GM18870 (cell line): ENCODE measurements around the gene LRRK1.

Experiments used
- ATAC-seq: cut with Tn5 transposase; IDR thresholded peaks from one replicate; pipeline ENCODE4 v1.9.1; 2021; ENCODE audit warnings: moderate library complexity; ENCODE audit not compliant: unreplicated experiment

LRRK1 gene

DNA sequence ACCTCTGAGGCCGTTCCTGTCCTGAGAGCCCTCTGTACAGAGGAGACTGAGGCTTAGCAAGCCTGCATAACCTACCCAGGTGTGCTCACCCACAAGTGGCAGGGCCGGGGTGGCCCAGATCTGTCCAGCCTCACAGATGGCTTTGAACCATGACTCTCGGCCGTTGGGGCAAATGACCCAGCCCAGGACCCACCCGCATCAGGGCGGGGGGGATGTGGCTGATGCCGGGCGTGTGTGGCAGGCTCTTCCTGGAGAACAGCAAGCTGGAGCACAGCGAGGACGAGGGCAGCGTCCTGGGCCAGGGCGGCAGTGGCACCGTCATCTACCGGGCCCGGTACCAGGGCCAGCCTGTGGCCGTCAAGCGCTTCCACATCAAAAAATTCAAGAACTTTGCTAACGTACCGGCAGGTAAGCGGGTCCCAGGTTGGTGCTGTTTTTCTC lies 133.5 kb downstream of the LRRK1 start:
- ATAC-seq, result no peak

DNA sequence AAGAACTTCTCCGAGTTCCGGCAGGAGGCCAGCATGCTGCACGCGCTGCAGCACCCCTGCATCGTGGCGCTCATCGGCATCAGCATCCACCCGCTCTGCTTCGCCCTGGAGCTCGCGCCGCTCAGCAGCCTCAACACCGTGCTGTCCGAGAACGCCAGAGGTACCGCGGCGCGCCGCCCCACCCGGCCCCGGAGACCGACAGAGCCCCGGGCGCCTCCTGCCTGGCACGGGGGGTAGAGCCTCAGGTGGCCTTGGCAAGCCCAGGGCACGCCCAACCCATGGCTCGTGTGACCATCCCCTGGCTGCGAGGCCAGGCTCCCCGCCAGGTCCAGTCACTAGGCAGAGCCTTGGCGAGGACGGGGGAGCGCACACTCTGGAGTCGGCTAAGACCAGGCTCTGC lies 134.1 kb downstream of the LRRK1 start:
- no peak for ATAC-seq

DNA sequence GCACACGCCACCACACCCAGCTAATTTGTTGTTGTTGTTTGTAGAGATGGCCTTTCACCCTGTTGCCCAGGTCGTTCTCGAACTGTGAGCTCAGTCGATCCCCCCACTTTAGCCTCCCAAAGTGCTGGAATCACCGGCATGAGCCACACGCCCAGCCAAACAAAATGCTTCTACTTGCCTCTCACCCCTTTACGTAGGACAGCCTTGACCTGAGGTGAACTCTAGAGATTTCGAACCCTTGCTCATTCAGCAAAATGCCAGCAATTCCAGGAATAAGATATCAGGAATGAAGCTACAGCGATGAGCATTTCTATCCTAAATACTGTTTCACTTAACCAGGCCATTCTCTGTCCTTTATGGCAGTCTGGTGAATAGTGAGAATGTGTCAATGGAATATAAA lies 135.0 kb downstream of the LRRK1 start:
- ATAC-seq, result no peak

DNA sequence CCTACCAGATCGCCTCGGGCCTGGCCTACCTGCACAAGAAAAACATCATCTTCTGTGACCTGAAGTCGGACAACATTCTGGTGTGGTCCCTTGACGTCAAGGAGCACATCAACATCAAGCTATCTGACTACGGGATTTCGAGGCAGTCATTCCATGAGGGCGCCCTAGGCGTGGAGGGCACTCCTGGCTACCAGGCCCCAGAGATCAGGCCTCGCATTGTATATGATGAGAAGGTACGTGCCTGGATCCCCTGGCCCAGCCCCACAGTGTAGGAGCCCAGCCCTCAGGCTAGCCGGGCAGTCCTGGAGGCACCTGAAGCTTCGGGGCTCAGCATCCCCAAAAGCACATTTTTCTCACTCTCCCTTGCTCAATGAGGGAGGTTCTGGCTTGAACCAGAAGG lies 135.8 kb downstream of the LRRK1 start:
- ATAC-seq, result no peak

DNA sequence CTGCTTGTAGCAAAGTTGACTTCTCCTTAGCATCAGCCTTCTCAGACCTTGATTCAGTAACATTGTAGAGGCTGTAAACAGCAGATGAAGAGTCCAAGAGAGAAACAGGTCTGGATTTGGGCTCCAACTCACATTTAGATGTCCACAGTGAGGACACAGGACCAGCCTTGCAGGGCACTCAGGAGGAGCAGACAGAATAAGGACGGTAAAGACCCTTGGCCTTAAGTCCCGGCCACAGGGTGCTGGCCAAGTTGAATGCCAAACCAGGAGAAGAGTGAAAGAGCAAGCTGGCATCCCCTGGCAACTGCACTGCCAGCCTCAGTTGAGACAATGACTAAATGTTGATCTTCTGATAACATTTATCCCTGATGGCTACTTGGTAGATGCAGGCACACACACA lies 136.3 kb downstream of the LRRK1 start:
- ATAC-seq, result no peak

DNA sequence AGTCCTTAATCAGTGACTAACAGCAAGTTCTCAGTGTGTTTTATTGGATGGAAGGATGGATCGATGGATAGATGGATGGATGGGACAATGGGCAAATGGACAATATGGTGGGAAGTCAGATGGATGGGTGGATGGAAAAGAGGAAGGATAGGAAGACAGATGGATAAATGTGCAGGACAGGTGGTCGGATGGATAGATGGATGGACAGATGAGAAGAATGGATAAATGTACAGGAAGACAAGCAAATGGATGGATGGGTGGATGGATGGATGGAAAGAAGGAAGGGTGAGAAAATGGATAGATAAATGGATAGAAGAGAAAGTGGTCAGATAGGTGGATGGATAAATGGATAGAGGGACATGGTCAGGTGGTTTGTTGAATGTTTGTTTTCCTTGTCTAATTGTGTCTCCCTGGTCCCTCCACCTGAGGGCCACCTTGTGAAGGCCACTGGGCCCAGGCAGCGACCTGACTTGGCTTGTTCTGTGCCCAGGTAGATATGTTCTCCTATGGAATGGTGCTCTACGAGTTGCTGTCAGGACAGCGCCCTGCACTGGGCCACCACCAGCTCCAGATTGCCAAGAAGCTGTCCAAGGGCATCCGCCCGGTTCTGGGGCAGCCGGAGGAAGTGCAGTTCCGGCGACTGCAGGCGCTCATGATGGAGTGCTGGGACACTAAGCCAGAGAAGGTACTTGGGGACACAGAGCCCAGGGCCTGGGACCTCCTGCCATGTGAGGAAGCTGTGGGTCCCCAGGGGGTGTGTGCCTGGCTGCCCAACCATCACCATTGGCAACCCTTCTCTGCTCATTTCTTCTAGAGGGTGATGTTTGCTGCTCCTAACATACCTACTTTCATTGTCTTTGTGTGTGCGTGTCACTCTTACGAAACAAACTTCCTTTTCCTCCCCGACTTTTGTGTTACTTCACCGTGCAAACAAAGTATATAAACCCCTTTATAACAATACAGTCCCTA lies 137.5 kb downstream of the LRRK1 start:
- no peak for ATAC-seq

DNA sequence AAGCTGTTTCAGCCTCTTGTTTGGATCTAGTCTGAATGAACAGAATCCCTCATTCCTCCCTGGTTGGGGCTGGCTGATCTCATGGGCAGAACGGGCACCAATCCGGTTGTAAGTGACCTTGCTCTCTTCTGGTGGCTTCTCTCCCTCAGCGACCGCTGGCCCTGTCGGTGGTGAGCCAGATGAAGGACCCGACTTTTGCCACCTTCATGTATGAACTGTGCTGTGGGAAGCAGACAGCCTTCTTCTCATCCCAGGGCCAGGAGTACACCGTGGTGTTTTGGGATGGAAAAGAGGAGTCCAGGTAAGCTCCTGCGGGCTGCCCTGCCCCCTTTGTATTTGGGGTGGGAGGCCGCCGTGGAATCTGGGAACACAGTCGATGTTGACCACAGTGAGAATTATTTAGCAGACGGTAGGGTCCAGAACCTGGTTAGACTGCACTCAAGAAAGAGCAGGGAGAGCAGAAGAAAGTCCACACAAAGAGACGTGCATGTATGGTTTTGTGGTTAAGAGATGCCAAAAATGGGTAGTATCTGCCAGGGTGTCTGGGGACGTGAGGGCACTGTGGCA lies 138.8 kb downstream of the LRRK1 start:
- ATAC-seq, result no peak

DNA sequence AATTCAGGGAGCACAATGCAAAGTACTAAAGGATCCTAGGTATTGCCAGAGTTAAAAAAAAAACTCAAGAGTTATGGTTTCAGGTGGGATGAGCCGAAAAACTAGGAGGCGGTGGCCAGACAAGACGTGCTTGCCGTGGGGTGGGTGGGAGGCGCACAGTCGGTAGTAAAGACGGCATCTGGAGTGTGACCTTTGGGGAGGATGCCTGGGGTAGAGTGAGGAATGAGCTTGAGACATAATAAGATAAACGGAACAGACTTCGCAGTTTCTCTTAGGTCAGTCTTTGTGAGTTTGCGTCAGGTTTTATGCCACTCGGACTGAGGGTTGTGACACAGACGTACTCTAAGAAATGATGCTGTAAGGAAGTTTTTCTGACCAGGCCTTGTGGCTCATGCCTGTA lies 139.6 kb downstream of the LRRK1 start:
- ATAC-seq, result no peak

DNA sequence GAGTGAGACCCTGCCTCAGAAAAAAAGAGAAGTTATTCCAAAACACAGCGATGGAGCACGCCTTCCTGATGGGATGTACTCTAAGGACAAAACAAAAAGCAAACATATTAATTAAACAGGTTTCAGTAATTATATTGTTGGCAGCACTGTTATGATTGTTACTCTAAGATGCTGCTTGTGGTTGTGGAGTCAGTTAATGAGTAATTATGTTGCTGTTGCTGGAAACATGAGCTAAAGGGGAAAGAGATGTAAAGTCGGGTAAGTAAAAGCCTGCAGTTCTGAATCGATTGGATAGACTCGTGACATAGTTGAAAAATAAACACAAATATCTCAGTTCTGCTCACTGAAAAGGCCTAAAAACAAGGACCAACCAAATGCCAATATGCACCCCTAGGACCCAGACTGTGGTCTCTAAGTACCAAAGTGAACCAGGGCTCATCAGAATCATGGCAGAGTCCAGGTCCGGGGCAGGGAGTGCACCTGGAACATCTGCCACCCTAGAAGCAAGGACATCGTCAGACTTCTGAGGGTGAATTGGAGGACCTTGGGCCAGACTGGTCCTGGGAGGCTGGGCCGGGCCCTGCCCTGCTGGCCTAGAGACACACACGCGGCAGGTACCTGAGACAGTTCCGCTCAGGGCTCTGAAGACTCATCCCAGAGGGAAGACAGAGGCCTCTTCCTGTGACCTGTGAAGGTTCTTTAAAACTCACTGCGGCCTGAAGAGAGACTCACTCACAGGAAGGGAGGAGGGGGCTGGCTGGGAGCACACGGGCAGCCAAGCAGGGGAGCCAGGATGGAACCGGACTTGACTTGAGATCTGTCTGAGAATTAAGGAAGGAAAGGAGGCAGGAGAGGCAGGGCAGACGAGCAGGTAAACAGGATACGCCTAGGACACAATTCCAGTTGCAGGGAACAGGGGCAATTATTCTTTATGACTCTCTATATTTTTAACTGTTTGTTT lies 140.5 kb downstream of the LRRK1 start:
- ATAC-seq, result no peak

DNA sequence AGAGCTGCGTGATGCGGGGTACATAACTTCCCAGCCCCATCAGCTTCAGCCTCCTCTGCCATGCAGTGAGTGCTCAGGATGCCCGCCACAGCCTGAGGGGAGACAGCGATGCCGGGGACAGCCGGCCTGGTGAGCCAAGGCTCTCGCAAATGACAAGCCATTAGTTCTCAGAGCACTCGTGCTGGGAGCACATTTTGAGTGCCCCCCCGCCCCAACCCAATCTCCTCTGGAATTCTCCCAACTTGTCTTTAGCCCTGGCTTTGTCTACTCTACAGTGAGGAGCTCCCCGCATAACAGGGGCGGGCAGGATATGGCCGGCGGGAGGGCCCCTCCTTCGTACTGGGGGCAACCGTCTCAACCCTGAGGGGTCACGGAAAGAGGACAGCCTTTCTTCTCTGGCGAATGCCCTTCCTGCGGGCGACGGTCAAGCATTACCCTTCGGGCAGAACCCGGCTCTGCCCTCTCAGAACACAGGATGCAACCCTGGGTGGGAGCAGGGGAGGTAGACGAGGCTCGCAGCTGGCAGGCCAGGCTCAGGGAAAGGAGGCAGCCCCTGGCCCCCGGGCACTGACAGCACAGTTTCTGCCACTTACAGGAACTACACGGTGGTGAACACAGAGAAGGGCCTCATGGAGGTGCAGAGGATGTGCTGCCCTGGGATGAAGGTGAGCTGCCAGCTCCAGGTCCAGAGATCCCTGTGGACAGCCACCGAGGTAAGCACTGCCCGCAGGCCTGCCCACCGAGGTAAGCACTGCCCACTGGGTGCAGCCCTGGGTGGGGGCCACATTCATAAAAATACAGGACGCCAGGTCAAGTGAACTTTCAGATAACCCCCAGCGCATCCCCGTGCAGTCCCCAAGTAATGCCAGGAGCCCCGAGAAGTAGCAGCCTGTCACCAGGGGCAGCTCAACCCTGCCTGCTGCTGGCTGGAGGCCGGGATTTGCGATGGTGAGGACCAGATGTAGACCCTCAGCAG lies 141.7 kb downstream of the LRRK1 start:
- no peak for ATAC-seq

DNA sequence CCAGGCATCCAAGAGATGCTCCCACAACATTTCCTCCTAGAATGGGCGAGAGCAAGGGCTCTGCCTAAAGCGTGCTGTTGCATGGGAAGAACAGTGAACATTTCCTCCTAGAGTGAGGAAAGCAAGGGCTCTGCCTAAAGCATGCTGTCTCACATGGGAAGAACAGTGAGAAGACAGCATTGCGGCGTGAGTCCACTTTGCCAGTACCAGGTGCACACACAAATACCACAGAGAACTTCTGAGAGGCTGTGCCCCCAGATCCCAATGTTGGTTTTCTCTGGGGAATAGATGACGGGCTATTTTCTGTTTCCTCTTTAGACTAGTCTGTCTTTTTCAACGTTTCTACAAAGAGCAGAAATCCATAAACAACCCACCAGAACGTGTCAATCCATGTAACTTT lies 142.9 kb downstream of the LRRK1 start:
- ATAC-seq, result no peak

DNA sequence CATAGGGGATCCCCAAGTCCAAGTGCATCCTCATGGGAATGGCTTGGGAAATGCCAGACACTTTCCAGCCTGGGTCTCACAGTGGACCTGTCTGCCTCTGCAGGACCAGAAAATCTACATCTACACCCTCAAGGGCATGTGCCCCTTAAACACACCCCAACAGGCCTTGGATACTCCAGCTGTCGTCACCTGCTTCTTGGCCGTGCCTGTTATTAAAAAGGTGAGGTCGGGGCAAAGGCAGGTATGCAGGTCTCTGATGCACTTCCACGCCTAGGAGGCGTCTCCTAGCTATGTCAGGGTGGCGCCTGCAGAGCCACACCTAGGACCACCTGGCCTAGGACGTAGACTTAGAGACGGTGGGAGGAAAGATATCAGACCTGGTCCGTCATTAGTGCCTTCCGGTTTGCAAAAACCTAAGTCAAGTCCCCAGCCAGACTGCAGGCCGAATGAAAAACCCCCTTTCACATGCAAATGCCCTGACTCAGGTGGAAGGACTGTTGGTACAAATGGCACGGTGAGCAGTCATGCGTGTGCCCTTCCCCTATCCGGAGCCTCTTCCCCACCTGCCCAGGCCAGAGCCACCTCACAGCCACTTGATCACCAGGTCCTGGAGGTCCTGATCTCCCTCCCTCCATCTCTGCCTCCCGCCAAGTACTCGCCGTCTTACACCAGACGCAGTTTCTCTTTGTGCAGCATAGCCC lies 143.5 kb downstream of the LRRK1 start:
- ATAC-seq, result no peak

DNA sequence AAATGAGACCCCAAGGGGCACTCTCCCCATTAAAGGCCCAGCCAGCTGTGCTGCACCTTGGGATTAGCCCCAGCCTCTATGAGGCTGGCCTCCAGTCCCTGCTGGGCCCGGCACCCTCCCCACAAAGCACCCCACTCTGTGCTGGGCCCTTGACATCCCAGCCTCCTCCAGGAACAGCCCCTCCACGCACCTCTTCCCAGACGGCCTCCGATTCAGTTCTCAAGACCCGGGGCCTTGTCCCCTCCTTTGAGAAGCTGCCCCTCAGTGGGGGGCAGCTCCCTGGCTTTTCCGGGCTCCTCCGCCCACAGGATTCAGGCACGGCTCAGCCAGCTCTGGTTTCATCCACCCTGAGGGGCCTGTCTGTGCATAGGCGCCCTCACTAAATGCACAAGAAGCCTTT lies 144.1 kb downstream of the LRRK1 start:
- no peak for ATAC-seq

DNA sequence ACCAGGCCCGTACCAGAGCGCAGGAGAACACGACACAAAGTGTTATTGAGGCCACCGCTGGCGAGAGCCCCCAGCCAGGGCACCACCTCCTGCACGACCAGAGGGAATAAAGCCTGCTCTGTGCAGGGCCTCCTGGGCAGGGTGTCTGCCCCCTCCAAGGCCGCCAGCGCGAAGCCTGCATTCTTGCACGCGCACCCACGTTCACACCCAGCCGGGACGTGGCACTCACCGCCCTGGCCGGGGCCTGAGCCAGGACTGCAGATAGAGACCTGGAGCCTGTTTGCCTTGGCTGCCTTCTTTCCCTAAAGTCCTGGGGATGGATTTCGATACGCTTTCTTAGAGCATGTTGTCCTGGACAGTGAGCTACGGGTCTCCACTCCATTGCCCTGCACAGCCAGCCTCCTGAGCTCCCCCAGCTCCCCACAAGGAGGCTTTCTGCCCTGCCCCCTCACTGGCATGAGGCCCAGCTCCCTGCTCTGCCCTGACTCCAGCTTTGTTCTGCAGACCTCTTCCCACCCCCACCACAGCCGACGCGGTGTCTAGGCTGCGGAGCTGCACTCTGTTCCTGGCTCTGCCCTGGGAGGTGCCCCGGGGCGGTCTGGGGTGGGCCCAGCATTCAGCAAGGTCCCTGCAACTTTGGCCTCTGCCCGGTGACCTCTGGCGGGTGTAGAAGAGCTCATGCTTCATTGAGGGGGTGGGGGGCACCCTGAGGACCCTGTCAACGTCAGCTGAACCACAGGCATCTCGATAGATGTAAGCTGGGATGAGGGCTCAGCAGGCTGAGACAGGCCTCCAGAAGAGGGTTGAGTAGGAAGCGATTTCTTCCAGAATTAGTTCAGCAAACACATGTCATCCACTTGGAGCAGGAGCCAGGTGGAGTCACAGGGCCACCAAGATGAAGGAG lies 145.0 kb downstream of the LRRK1 start:
- no peak for ATAC-seq

DNA sequence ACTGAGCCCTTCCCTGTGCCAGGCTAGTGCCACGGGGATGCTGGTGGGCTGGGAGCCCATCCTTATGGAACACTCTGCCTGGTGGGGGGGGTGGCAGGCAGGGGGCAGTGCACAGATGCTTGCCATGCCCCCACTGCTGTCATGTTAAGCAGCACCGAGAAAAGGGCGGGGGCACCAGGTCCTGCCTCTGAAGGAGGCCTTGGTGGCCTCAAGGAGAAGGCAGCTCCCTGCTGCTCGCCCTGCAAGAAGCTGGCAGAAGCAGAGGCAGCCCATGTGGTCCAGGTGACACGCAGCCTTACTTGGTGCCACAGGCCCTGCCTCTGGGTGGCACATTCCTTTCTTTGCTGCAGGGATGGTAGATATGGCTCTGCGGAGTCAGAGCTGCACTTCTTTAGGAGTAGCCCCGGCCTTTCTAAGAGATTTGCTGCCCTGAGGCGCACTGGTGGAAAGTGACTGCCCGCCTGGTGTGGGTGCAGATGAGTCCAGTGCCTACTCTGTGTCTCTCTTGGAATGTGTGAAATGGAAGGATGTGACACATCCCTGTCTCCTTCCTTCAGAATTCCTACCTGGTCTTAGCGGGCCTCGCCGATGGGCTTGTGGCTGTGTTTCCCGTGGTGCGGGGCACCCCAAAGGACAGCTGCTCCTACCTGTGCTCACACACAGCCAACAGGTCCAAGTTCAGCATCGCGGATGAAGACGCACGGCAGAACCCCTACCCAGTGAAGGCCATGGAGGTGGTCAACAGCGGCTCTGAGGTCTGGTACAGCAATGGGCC lies 145.8 kb downstream of the LRRK1 start:
- ATAC-seq, result no peak

DNA sequence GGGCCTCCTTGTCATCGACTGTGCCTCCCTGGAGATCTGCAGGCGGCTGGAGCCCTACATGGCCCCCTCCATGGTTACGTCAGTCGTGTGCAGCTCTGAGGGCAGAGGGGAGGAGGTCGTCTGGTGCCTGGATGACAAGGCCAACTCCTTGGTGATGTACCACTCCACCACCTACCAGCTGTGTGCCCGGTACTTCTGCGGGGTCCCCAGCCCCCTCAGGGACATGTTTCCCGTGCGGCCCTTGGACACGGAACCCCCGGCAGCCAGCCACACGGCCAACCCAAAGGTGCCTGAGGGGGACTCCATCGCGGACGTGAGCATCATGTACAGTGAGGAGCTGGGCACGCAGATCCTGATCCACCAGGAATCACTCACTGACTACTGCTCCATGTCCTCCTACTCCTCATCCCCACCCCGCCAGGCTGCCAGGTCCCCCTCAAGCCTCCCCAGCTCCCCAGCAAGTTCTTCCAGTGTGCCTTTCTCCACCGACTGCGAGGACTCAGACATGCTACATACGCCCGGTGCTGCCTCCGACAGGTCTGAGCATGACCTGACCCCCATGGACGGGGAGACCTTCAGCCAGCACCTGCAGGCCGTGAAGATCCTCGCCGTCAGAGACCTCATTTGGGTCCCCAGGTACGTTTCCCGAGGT lies 146.5 kb downstream of the LRRK1 start:
- no peak for ATAC-seq
